Measurements from ENCODE around the gene FGD3.
A peak's percentile ranks its signal among the peaks of the same experiment; 100 is the strongest.

The FGD3 gene

DNA sequence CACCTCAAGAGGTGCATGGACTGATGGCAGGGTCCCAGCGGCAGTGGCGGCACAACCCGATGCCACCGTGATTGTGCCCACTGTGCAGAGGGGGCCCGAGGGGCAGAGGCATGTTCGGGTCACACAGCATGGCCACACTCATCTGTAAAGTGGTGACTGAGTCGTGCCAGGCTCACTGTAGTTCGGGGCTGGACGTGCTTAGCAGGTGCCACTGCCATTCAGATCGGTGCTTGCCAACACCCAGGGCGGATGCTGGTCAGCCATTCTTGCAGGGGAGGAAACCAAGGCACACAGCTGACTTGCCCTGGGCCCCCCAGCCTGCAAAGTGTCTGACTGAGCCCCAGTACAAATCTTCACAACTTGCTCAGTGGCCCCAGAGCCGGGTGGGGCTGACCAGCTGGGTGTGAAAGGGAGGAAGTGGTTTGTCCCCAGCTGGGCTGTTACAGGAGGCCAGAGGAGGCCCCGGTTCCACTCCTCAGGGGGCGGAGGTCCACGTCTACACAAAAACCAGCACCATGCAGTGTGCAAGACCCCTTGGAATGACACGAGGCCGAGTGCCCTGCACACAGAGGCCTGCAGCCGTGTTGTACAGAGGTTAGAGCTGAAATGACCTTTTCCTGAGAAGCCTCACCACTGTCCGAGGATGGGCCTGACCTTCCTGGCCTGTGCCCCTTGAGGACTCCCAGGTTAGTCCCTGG, 17.9 kb downstream of the FGD3 start:
- H3K9me3 Mint-ChIP-seq, result no peaks in the 10 kb centered on the region
- no peaks in the 10 kb centered on the region for H3K27me3 Mint-ChIP-seq
- H3K27ac Mint-ChIP-seq, result peak overlapping the region; percentile 99
- peaks cover 58% of the 10 kb centered on the region for H3K4me1 Mint-ChIP-seq
- ATAC-seq (ENCODE audit: low read depth) (no peak), DNase-seq (ENCODE audit: low spot score in 2 of 2) (no peak)
- peaks cover 11% of the 10 kb centered on the region for H3K36me3 Mint-ChIP-seq
- peak overlapping the region; percentile 100 for H3K4me3 Mint-ChIP-seq

DNA sequence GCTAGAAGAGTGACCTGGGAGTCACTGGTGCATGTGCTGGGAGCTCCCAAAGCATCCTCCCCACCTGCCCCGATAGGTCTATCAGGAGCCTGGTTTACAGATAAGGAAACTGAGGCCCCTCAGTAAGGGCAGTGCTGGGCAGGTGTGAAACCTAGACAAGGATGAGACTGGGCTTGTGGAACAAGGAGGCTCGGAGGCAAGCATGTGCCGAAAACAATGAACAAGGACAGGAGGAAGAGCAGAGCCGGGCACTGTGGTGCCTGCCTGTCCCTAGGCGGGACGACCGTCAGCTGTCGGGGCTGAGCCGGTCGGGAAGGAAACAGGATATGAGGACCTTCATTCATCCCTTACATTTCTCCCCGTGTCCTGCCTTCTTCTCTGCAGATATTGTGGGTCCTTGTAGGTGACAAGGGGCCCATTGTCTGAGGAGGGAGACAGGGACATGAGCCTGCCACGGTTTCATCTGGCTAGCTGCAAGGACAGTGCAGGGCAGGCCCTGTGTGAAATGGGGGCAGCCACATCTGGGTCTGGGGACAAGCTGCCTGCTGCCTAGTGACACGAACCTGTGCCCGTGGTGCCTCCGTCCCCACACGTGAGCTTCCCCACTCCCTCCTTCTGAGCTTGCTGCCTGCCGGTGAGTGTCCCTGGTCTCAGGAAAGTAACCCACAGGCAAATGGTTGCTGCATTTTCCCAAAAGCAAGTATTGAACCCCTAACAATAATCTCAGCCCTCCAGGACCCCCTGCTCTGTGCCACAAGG, 18.6 kb downstream of the FGD3 start:
- H3K4me3 Mint-ChIP-seq, result peak overlapping the region; percentile 100
- H3K9me3 Mint-ChIP-seq, result no peaks in the 10 kb centered on the region
- peaks cover 61% of the 10 kb centered on the region for H3K4me1 Mint-ChIP-seq
- peaks cover 11% of the 10 kb centered on the region for H3K36me3 Mint-ChIP-seq
- H3K27me3 Mint-ChIP-seq, result no peaks in the 10 kb centered on the region
- peak overlapping the region; percentile 99 for H3K27ac Mint-ChIP-seq
- ATAC-seq (ENCODE audit: low read depth) (no peak), DNase-seq (ENCODE audit: low spot score in 2 of 2) (no peak)

DNA sequence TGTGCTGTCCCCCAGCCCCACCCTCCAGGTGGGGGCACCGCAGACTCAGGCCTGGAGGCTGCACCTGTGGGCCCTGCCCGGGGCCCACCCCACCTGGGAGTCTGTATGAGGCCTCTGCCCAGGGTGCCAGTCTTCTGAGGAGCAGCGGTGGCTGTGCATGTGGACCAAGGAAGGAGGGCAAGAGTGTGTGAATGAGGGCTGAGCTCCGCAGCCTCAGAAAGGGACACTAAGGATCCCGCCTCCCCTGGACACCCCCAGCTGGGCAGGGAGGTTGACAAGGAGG, 19.1 kb downstream of the FGD3 start:
- Mint-ChIP-seq H3K27ac (no peak overlapping the region), H3K27me3 (no peaks in the 10 kb centered on the region), H3K36me3 (peaks cover 11% of the 10 kb centered on the region), H3K4me1 (peaks cover 65% of the 10 kb centered on the region), H3K9me3 (no peaks in the 10 kb centered on the region), H3K4me3 (peak overlapping the region; percentile 100)
- ATAC-seq (ENCODE audit: low read depth) (no peak), DNase-seq (ENCODE audit: low spot score in 2 of 2) (no peak)

DNA sequence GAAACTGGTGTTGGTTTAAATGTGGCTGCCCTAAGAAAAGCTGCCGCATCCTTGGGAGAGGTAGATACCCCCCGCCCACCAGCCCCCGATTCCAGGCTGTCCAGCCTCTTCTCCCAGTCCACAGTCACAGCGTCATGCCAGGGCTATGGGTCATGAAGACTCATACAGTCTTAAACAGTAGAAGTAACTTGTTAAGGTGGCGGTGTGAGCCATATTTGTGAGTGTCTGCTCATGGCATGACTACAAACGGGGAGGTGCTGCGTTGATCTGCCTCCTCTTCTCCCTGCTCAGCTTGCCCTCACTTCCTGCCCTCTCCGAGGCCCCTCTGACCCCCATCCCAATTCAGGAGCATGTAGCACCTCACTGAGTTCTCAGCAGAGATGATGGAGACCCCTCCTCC, 20.8 kb downstream of the FGD3 start:
- Mint-ChIP-seq H3K27ac (peak overlapping the region; percentile 84), H3K4me1 (peaks cover 73% of the 10 kb centered on the region), H3K4me3 (no peak overlapping the region), H3K9me3 (no peaks in the 10 kb centered on the region), H3K27me3 (no peaks in the 10 kb centered on the region), H3K36me3 (peaks cover 10% of the 10 kb centered on the region)
- ATAC-seq (ENCODE audit: low read depth), result no peak
- no peak for DNase-seq (ENCODE audit: low spot score in 2 of 2)

DNA sequence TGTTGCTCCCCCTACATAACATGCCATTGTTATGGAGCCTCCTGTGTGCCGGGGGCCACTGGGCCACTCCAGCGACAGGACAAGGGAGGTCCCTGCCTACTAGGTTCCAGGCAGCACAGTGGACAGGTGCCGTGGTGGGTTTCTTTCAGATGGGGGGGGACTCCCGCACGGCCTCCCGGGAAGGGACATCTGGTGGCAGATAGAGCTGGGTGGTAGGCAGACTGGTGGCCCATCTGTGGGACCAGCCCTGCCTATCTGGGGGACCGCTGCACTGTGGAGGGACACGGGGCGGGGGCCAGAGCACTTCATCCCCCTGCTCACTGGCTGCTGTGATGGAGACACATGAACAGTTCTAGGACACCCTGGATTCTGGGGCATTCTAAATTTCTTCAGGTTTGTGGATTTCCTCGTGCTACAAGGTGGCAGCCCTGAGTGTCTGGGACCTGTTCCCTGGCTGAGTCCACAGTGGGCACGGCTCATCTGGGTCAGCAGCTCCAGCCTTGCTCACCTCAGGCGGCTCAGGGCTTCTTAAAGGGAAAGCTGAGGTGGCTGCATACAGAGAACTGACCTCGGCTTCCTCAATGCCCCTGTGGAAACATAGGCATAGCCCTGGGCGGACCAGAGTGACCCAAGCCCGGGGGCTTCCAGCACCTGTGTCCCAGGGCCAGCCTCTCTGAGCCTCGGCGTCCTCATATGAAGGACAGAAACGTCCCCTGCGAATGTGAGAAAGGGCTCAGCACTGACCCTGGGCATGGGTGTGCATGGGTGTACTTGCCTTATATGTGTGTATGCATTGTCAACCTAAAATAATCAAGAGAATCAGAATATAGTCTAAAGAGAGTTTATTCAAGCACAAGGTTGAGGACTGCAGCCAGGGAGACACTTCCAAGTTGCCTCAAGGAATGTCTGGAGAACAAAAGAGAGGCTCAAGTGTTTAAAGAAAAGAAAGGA, 22.5 kb downstream of the FGD3 start:
- Mint-ChIP-seq H3K36me3 (peaks cover 7% of the 10 kb centered on the region), H3K4me3 (no peak overlapping the region), H3K9me3 (no peaks in the 10 kb centered on the region), H3K27ac (peak overlapping the region; percentile 84), H3K27me3 (no peaks in the 10 kb centered on the region), H3K4me1 (peaks cover 70% of the 10 kb centered on the region)
- ATAC-seq (ENCODE audit: low read depth) (no peak), DNase-seq (ENCODE audit: low spot score in 2 of 2) (no peak)

DNA sequence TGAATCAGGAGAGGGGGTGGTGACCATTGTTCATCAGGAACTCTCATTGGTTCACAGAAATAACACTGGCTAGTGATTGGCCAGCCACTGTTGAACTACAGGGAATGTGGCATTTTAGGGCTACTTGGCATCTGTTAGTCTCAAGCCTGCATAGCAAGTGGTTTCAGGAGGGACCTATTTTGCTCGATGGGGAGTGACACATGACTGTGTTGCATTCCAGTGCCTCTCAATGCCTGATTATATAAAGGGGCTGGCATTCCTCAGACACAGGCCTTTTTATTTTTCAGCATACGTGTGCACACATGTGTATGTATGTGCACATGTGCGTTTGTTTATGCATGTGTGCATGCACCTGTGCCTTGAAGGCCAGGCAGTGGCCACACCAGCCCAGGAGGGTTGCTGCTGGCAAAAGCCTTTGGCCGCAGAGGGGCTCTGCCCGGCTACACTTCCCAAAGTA, 23.2 kb downstream of the FGD3 start:
- ATAC-seq (ENCODE audit: low read depth), result no peak

DNA sequence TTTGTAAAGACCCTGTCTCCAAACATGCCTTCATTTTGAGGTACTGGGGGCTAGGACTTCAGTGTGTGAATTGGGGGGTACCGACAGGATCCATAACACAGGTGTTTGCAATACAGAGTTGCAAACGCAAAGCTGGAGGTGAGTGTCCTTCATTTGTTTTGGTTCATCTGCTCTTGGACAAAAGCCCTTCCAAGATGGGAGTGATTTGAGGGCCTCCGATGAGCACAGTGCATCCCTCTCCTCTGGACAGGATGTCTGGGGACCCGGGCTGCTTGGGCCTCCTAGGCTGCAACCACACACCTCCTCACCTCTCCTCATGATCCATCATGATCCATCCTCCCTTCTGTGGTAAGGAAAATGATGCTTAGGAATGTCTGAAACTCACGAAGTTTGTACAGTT, 23.8 kb downstream of the FGD3 start:
- Mint-ChIP-seq H3K4me1 (peaks cover 58% of the 10 kb centered on the region), H3K9me3 (no peaks in the 10 kb centered on the region), H3K36me3 (peaks cover 10% of the 10 kb centered on the region), H3K27me3 (no peaks in the 10 kb centered on the region), H3K27ac (peak overlapping the region; percentile 80), H3K4me3 (no peak overlapping the region)
- no peak for ATAC-seq (ENCODE audit: low read depth)
- DNase-seq (ENCODE audit: low spot score in 2 of 2), result no peak

More for the DNA sequence above, 23.2 kb downstream of the FGD3 start:
- peaks cover 9% of the 10 kb centered on the region for H3K36me3 Mint-ChIP-seq
- no peak overlapping the region for H3K4me3 Mint-ChIP-seq
- peak overlapping the region; percentile 80 for H3K27ac Mint-ChIP-seq
- H3K9me3 Mint-ChIP-seq, result no peaks in the 10 kb centered on the region
- no peak for DNase-seq (ENCODE audit: low spot score in 2 of 2)
- peaks cover 64% of the 10 kb centered on the region for H3K4me1 Mint-ChIP-seq
- H3K27me3 Mint-ChIP-seq, result no peaks in the 10 kb centered on the region

DNA sequence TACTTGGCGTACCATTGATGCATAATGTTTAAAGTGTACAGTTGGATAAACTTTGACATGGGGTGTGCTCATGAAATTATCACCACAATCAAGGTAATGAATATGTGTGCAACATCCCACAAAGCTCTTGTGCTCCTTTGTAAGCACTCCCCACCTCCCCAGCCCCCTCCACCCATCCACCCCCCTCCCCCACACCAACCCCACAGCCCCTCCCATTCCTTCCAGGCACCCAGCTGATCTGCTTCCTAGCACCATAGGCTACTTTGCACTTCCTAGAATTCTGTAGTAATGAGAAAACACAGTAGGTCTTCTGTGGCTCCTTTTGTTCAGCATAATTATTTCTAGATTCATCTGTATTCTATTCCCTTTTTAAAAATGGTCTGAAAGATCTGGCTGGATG, 24.5 kb downstream of the FGD3 start:
- DNase-seq (ENCODE audit: low spot score in 2 of 2) (no peak), ATAC-seq (ENCODE audit: low read depth) (no peak)
- no peak overlapping the region for H3K27ac Mint-ChIP-seq
- H3K4me1 Mint-ChIP-seq, result peaks cover 54% of the 10 kb centered on the region
- H3K36me3 Mint-ChIP-seq, result peaks cover 12% of the 10 kb centered on the region
- H3K27me3 Mint-ChIP-seq, result no peaks in the 10 kb centered on the region
- no peak overlapping the region for H3K4me3 Mint-ChIP-seq
- H3K9me3 Mint-ChIP-seq, result no peaks in the 10 kb centered on the region

DNA sequence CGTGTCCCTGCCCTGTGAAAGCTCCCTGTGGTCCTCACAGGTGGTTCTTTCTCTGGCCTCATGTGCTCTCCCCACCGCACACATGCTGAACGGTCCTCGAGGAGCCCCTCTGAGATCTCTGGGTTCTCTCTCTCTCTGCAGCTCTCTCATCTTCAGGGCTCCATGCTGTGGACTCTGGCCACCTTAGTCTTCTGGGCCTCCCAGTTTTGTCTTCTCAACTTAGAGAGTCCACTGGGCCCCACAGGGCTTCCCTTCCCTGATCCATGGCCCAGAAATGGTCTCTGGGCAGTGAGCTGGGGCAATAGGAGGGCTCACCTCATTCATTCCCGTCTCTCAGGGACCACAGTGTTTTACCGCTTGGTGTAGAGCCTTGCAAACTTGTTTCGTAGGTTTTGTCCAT, 26.4 kb downstream of the FGD3 start:
- H3K4me1 Mint-ChIP-seq, result peaks cover 49% of the 10 kb centered on the region
- peaks cover 20% of the 10 kb centered on the region for H3K36me3 Mint-ChIP-seq
- no peaks in the 10 kb centered on the region for H3K27me3 Mint-ChIP-seq
- no peak for ATAC-seq (ENCODE audit: low read depth)
- no peak overlapping the region for H3K4me3 Mint-ChIP-seq
- no peaks in the 10 kb centered on the region for H3K9me3 Mint-ChIP-seq
- peak overlapping the region; percentile 37 for H3K27ac Mint-ChIP-seq
- DNase-seq (ENCODE audit: low spot score in 2 of 2), result no peak

DNA sequence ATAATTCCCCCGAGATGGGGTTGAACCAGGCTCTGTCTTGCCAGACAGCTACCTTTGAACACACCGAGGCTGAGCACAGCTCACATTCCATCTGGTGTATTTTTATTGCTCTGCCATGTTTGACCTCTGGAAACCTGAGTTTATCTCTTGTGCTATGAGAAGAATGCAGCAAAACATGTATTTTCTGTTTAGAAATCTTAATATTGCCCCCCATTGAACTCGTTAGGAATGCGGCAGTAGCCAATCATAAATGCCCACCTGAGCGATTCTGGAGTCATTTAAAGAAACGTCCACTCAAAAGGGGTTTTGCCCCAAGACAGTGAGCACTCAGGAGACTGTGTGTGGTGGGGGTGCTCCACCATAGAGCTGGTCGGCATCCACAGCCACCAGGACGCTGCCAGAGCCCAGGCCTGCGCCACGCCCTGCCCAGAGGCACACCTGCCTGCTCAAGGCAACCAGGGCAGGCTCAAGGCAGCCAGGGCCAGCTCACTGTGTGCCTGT, 26.9 kb downstream of the FGD3 start:
- H3K4me1 Mint-ChIP-seq, result peaks cover 51% of the 10 kb centered on the region
- no peak overlapping the region for H3K4me3 Mint-ChIP-seq
- ATAC-seq (ENCODE audit: low read depth), result no peak
- peak overlapping the region; percentile 37 for H3K27ac Mint-ChIP-seq
- no peak for DNase-seq (ENCODE audit: low spot score in 2 of 2)
- no peaks in the 10 kb centered on the region for H3K27me3 Mint-ChIP-seq
- peaks cover 24% of the 10 kb centered on the region for H3K36me3 Mint-ChIP-seq
- H3K9me3 Mint-ChIP-seq, result no peaks in the 10 kb centered on the region

DNA sequence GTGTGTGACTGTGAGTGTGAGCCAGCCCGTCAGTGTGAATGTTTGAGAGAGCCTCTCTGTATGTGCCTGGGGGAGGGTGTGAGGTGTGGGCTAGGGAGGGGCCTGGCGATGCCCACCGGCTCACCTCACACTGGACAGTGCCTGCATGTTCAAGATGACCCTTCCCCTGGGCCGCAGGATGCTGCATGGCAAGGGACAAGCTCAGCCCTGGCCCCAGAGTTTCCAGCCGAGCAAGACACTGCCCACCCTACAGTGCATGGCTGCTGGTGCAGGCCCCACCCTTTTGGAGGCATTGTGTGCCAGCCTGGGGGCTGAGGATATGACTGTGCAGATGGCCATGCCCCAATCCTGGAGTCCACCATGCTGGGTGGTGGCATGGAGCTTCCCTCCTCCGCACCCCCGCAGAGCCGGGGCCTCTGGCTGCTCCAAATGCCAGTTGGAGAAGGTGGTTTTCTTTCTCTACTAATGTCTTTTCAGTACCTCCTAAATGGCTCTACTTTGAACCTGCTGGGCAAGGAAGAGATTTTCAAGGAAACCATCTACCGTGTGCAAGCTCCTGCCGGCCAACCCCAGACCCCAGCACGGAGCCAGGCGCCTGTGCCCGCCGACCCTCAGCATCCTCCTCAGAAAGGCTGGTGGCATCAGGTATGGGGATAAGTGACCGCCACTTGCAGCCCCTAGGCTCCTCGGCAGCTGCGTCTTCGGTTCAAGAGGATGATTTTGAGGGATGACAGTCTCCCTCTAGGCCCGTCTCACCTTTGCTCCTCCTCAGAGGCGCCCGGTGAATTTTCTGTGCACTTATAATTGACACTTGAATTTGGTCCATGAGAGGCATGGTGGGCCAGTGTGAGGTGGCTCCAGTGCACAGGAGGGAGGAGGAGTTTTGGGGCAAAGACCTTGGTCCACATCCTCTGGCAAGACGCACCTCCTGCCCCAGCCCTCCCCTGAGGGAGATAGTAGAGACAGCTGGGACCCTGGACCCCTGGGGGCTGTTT, 27.7 kb downstream of the FGD3 start:
- H3K27ac Mint-ChIP-seq, result no peak overlapping the region
- peaks cover 51% of the 10 kb centered on the region for H3K4me1 Mint-ChIP-seq
- no peaks in the 10 kb centered on the region for H3K9me3 Mint-ChIP-seq
- no peaks in the 10 kb centered on the region for H3K27me3 Mint-ChIP-seq
- H3K36me3 Mint-ChIP-seq, result peaks cover 26% of the 10 kb centered on the region
- no peak for ATAC-seq (ENCODE audit: low read depth)
- no peak for DNase-seq (ENCODE audit: low spot score in 2 of 2)
- H3K4me3 Mint-ChIP-seq, result no peak overlapping the region

DNA sequence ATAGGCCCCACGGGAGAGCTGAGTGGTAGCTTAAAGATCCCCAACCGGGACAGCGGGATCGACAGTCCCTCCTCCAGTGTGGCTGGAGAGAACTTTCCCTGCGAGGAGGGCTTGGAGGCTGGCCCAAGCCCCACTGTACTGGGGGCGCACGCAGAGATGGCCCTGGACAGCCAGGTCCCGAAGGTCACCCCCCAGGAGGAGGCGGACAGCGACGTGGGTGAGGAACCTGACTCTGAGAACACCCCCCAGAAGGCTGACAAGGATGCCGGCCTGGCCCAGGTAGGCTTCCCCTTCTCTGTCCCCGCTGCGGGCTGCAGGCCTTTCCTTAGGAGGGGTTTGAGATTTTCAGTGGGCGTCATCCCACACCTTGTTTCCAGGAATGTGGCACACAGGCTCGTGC, 29.1 kb downstream of the FGD3 start:
- DNase-seq (ENCODE audit: low spot score in 2 of 2) (no peak), ATAC-seq (ENCODE audit: low read depth) (no peak)
- Mint-ChIP-seq H3K4me1 (peaks cover 50% of the 10 kb centered on the region), H3K27ac (no peak overlapping the region), H3K9me3 (no peaks in the 10 kb centered on the region), H3K27me3 (no peaks in the 10 kb centered on the region), H3K36me3 (peaks cover 35% of the 10 kb centered on the region), H3K4me3 (no peak overlapping the region)

DNA sequence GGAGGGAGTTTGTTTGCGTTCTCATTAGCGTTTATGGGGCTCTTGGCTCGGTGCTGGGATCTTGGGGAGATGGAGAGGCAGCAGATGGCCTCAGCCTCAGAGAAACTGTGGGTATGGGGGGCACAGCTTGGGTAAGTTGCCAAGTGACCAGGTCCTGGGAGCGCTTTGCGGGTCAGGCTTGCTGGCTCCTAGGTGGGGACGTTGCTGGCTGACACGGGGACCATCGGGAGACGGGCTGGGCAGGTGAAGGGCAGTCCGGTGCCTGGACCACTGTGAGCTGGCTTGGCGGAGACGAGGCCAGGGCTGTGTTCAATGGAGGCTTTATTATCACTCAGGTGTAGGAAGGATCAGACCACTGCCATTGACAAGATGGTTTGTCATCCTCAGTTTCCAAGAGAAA, 30.0 kb downstream of the FGD3 start:
- Mint-ChIP-seq H3K36me3 (peaks cover 41% of the 10 kb centered on the region), H3K27ac (peak overlapping the region; percentile 48), H3K9me3 (no peaks in the 10 kb centered on the region), H3K4me3 (no peak overlapping the region), H3K27me3 (no peaks in the 10 kb centered on the region), H3K4me1 (peaks cover 49% of the 10 kb centered on the region)
- DNase-seq (ENCODE audit: low spot score in 2 of 2) (no peak), ATAC-seq (ENCODE audit: low read depth) (no peak)

Data from memory B cell (primary cell).